Right atrium auricular region (tissue), 2 donors: ENCODE results near the gene CEP63. TPM values are rescaled to one million over a fixed set of nuclear protein-coding genes. Genes with fewer than 3 reads are reported as not detected.
A peak's percentile ranks its signal among the peaks of the same experiment; 100 is the strongest.

Experiments
- DNase-seq: peaks from one replicate; pipeline ENCODE4 v3.0.0-alpha.2; 2019; ENCODE audit warnings: low spot score
- H3K27ac ChIP-seq, 2 donors: fragments of 200-600 bp; sonication (generic); 1 replicate in 1 of 2; 2 replicates in 1 of 2; pipeline ENCODE4 v1.5.1; 2016 to 2019
- H3K27me3 ChIP-seq, 2 donors: fragments of 200-600 bp; sonication (generic); one replicate each; pipeline versions ENCODE4 v1.5.1 to v1.6.0; 2017 to 2019
- H3K36me3 ChIP-seq: fragments of 200-600 bp; sonication (generic); one replicate; pipeline ENCODE4 v1.5.1; 2016
- H3K4me1 ChIP-seq, 2 donors: fragments of 200-600 bp; sonication (generic); one replicate each; pipeline versions ENCODE4 v1.5.1 to v1.6.0; 2017 to 2019
- H3K4me3 ChIP-seq, 2 donors: fragments of 200-600 bp; sonication (generic); 1 replicate in 1 of 2; 2 replicates in 1 of 2; pipeline ENCODE4 v1.5.1; 2017 to 2019; ENCODE audit warnings: mild to moderate bottlenecking in 1 of 2, moderate library complexity in 1 of 2
- H3K9me3 ChIP-seq, 2 donors: fragments of 200-600 bp; sonication (generic); one replicate each; pipeline ENCODE4 v1.5.1; 2019
- total RNA-seq, 2 donors: library from RNA; depleted of rRNA; stranded (reverse); fragments of >200 nt; gene quantifications; one replicate each; pipeline ENCODE4 v1.1.0, GENCODE V29; 2016
- TF ChIP-seq, protein P1 (sequence below), 2 donors: fragments of 200-600 bp; sonication (generic); IDR thresholded peaks; one replicate each; pipeline ENCODE4 v1.5.1; 2019; ENCODE audit warnings: antibody characterized with exemption in 2 of 2

Gene CEP63
- total RNA-seq, 2 donors from 2014 or later = 16.1 to 27.8 TPM

DNA sequence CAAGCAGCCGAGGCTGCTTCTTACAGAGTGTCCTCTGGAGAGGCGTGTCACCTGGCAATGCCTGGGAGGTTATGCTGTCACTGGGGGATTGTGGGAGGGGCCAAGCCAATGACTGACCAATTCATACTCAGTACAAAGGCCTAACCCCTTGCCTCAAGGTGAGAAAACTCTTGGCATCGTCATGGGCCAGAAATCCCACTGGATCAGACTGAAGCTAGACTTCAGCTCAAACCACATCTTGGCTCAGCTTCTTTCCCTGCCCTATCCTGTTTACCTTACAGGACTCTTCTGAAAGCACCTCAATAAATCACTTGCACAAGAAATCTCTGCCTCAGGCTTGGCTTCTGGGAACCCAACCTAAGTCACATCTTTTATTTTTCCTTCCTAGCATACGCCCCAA is 9.6 kb upstream of the CEP63 start:
- Histone ChIP-seq H3K4me1 (peaks cover 0 to 20% of the 10 kb centered on the region in 2 donors), H3K27ac (peak overlapping the region; percentile 60 to 69), H3K27me3 (no peaks in the 10 kb centered on the region), H3K9me3 (no peaks in the 10 kb centered on the region), H3K4me3 (no peak overlapping the region), H3K36me3 (peaks cover 30% of the 10 kb centered on the region)
- TF ChIP-seq, protein P1, sequence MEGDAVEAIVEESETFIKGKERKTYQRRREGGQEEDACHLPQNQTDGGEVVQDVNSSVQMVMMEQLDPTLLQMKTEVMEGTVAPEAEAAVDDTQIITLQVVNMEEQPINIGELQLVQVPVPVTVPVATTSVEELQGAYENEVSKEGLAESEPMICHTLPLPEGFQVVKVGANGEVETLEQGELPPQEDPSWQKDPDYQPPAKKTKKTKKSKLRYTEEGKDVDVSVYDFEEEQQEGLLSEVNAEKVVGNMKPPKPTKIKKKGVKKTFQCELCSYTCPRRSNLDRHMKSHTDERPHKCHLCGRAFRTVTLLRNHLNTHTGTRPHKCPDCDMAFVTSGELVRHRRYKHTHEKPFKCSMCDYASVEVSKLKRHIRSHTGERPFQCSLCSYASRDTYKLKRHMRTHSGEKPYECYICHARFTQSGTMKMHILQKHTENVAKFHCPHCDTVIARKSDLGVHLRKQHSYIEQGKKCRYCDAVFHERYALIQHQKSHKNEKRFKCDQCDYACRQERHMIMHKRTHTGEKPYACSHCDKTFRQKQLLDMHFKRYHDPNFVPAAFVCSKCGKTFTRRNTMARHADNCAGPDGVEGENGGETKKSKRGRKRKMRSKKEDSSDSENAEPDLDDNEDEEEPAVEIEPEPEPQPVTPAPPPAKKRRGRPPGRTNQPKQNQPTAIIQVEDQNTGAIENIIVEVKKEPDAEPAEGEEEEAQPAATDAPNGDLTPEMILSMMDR (IDR thresholded peaks at IDR 0.05) = no peak
- no peak for DNase-seq

DNA sequence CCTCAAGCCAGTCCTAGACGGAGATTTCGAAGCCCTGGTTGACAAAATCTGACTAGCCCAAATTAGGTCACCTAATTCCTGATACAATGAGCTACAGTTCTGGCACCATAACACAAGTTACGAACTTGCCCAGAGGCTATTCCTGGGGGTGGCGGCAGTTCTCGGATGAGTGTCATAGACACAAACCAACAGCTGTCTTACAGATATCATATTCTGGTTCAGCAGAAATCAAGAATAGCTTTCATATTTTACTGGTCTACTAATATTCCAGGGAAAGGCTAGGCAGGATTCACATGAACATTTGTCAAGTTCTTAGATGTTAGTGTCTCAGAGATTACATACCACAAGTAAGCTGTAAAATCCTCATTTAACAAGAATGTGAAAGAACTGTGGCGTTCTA is 8.9 kb upstream of the CEP63 start:
- Histone ChIP-seq H3K36me3 (peaks cover 37% of the 10 kb centered on the region), H3K27me3 (no peaks in the 10 kb centered on the region), H3K27ac (peak overlapping the region; percentile 60 to 69), H3K4me1 (peaks cover 0 to 20% of the 10 kb centered on the region in 2 donors), H3K9me3 (no peaks in the 10 kb centered on the region), H3K4me3 (no peak overlapping the region)
- no peak for DNase-seq
- TF ChIP-seq, protein P1 (IDR thresholded peaks at IDR 0.05) = no peak

DNA sequence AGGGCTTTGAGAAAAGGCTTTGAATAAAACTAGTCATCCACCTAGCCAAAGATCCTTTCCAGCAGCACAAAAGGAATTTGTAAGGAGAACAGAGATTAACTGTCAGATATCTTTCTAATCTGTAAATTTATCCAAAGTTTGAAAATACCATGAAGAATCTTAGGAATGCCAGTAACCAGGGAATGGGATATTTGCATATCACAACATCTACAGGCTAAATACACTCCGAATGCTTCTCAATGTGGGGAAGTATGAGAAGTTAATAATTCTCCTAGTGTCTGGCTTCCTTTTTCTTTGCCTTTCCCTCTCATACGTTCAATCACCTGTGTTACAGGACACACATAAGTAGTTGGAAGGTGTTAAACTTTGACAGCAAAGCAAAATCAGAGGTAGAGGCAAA is 7.9 kb upstream of the CEP63 start:
- H3K27ac ChIP-seq = peak overlapping the region in 1 of 2 donors; percentile 69
- H3K36me3 ChIP-seq = peaks cover 44% of the 10 kb centered on the region

DNA sequence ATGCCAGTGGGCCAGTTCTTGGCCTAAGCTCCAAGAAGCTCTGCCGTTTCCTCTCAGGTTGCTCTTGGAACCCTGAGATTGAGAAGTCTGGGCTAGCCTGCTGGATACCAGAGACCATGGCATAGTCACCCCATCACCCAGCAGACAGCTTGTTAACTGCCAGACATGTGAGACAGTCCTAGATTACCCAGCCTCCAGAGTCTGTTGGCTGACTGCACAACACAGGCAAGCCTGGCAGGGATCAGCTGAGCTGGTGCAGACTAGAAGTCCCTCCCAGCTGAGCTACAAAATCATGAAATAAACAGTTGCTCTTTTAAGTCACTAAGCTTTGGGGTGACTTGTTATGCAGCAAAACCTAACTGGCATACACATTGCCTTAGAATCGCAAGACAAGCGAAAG is 5.3 kb upstream of the CEP63 start:
- Histone ChIP-seq H3K4me3 (no peak overlapping the region), H3K9me3 (no peaks in the 10 kb centered on the region), H3K36me3 (peaks cover 44% of the 10 kb centered on the region), H3K27me3 (no peaks in the 10 kb centered on the region), H3K4me1 (peaks cover 0 to 39% of the 10 kb centered on the region in 2 donors), H3K27ac (no peak overlapping the region)
- TF ChIP-seq, protein P1 (IDR thresholded peaks at IDR 0.05) = no peak
- no peak for DNase-seq

More for the DNA sequence above, 7.9 kb upstream of the CEP63 start:
- peaks cover 0 to 23% of the 10 kb centered on the region in 2 donors for H3K4me1 ChIP-seq
- no peak for DNase-seq
- TF ChIP-seq, protein P1 (IDR thresholded peaks at IDR 0.05) = no peak
- H3K4me3 ChIP-seq = no peak overlapping the region
- no peaks in the 10 kb centered on the region for H3K27me3 ChIP-seq
- H3K9me3 ChIP-seq = no peaks in the 10 kb centered on the region

DNA sequence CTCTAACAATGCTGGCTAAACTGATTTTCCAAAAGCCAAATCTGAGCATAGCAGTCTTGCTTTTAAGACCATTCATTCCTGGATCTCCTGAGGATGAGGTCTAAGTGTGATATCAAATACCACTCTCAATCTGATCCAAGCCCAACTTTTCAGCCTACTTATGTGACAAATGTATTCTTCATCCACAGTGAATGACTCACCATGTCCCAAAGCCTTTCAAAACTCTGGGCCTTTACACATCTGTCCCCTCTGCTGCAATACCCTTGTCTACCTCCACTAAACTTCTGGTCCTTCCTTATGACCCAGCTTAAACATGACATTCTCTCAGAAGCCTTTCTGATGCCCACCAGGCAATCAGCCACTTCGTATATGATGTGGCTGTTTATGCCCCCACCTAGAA is 4.7 kb upstream of the CEP63 start:
- Histone ChIP-seq H3K9me3 (no peaks in the 10 kb centered on the region), H3K4me3 (no peak overlapping the region), H3K27me3 (no peaks in the 10 kb centered on the region), H3K27ac (no peak overlapping the region), H3K36me3 (peaks cover 44% of the 10 kb centered on the region), H3K4me1 (peaks cover 0 to 36% of the 10 kb centered on the region in 2 donors)
- no peak for DNase-seq
- TF ChIP-seq, protein P1 (IDR thresholded peaks at IDR 0.05) = no peak

DNA sequence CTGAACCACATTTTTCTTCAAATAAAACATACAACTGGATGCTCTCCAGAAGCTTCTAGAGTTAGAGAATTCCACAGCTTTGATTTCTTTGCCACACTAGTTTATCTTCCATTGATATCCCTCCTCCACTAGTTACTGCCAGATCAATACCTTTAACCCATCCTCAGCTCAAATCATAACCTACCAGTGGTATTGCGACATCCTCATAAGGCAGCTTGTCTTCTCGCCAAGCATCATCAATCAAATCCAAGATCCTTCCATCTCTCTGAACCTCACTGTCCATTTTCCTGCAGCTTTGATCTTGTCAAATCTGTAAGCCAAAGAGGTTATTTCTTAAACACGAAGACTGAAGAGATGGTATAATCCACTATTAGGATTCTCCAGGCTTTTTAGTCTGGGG is 3.2 kb upstream of the CEP63 start:
- Histone ChIP-seq H3K4me3 (no peak overlapping the region), H3K9me3 (no peaks in the 10 kb centered on the region), H3K36me3 (peaks cover 44% of the 10 kb centered on the region), H3K27me3 (no peaks in the 10 kb centered on the region), H3K4me1 (peaks cover 0 to 37% of the 10 kb centered on the region in 2 donors), H3K27ac (peak overlapping the region in 1 of 2 donors; percentile 37)
- no peak for DNase-seq
- TF ChIP-seq, protein P1 (IDR thresholded peaks at IDR 0.05) = no peak
